ENCODE data around the gene LONP1. TPM values are rescaled to one million over a fixed set of nuclear protein-coding genes. Genes with fewer than 3 reads are reported as not detected.

LONP1 gene
- total and polyA plus RNA-seq, 2 of the 8 experiments (the other 6 are each of a cell fraction or from before 2014, with no cell fraction given): 98.1 to 117 TPM

- TF ChIP-seq CHD7 (IDR thresholded peaks at IDR 0.05; ENCODE audit: insufficient replicate concordance, low read length) (no peak), CTBP2 (IDR thresholded peaks at IDR 0.05; ENCODE audit: borderline replicate concordance, insufficient read depth, insufficient read length, low read length) (no peak), SP4 (IDR thresholded peaks at IDR 0.05; ENCODE audit: low read length) (no peak), GTF2F1 (IDR thresholded peaks at IDR 0.05; ENCODE audit: borderline replicate concordance, low read depth, low read length) (no peak)
These were observed 45.2 kb downstream of the LONP1 start (continued) for GRCh38 chr19:5674714-5675113.

All from H1 (cell line).